Transverse colon (tissue), 3 donors: ENCODE results near the gene MMP19.

ENCODE experiments used
- EP300 ChIP-seq: sonication (generic); formaldehyde crosslinking; IDR thresholded peaks from one replicate; pipeline ENCODE4 v1.6.1; 2017; ENCODE audit warnings: antibody characterized with exemption, low read depth
- POLR2A ChIP-seq: fragments of 450-650 bp; IDR thresholded peaks from one replicate; pipeline ENCODE4 v1.6.1; 2016; ENCODE audit warnings: antibody characterized with exemption, mild to moderate bottlenecking, moderate library complexity
- TF ChIP-seq, protein P1 (sequence below), 5 experiments: fragments of 200-600 bp in 3 of 5; fragments of 450-650 bp in 2 of 5; sonication (generic) in 3 of 5; IDR thresholded peaks; 1 replicate in 2 of 5; 2 replicates in 3 of 5; pipeline ENCODE4 v1.5.1; 2016 to 2017; ENCODE audit warnings: antibody characterized with exemption in 5 of 5, inconsistent platforms in 3 of 5, mild to moderate bottlenecking in 2 of 5, moderate library complexity in 1 of 5

- TF ChIP-seq, protein P1, sequence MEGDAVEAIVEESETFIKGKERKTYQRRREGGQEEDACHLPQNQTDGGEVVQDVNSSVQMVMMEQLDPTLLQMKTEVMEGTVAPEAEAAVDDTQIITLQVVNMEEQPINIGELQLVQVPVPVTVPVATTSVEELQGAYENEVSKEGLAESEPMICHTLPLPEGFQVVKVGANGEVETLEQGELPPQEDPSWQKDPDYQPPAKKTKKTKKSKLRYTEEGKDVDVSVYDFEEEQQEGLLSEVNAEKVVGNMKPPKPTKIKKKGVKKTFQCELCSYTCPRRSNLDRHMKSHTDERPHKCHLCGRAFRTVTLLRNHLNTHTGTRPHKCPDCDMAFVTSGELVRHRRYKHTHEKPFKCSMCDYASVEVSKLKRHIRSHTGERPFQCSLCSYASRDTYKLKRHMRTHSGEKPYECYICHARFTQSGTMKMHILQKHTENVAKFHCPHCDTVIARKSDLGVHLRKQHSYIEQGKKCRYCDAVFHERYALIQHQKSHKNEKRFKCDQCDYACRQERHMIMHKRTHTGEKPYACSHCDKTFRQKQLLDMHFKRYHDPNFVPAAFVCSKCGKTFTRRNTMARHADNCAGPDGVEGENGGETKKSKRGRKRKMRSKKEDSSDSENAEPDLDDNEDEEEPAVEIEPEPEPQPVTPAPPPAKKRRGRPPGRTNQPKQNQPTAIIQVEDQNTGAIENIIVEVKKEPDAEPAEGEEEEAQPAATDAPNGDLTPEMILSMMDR (IDR thresholded peaks at IDR 0.05) = no peak
- peak; percentile 66 for TF ChIP-seq POLR2A
- TF ChIP-seq EP300 = no peak
These were observed at the start of gene MMP19 for GRCh38 chr12:55842681-55843429.
